Activated naive CD8-positive, alpha-beta T cell treated with anti-CD3 and anti-CD28 coated beads for 36 hours (primary cell): ENCODE measurements around the gene RPS15A. TPM values are rescaled to one million over a fixed set of nuclear protein-coding genes. Genes with fewer than 3 reads are reported as not detected.
"Not testable (repeated sequence)": the region's sequence is repeated elsewhere in the genome, so short reads cannot be mapped to it uniquely, and the experiment has no call there.

ENCODE experiments used
- DNase-seq: peaks from one replicate; pipeline ENCODE4 v3.0.0; 2021
- H3K27ac Mint-ChIP-seq: one replicate; pipeline ENCODE4 v1.8.0; 2022; ENCODE audit warnings: mild to moderate bottlenecking, moderate library complexity, mixed read lengths
- H3K27me3 Mint-ChIP-seq: one replicate; pipeline ENCODE4 v1.8.0; 2022; ENCODE audit warnings: mild to moderate bottlenecking, mixed read lengths
- H3K36me3 Mint-ChIP-seq: one replicate; pipeline ENCODE4 v1.8.0; 2021; ENCODE audit warnings: mild to moderate bottlenecking, mixed read lengths
- H3K4me1 Mint-ChIP-seq: one replicate; pipeline ENCODE4 v1.8.0; 2021; ENCODE audit warnings: mixed read lengths
- H3K4me3 Mint-ChIP-seq: one replicate; pipeline ENCODE4 v1.8.0; 2022; ENCODE audit warnings: mild to moderate bottlenecking, moderate library complexity, mixed read lengths
- H3K9me3 Mint-ChIP-seq: one replicate; pipeline ENCODE4 v1.8.0; 2022; ENCODE audit warnings: mixed read lengths
- total RNA-seq, 2 experiments: library from RNA; stranded (reverse); gene quantifications; one replicate each; pipeline ENCODE4 v1.2.3, GENCODE V29; 2021

RPS15A gene
- total RNA-seq, 2 experiments from 2014 or later = 1,879 to 1,890 TPM

DNA sequence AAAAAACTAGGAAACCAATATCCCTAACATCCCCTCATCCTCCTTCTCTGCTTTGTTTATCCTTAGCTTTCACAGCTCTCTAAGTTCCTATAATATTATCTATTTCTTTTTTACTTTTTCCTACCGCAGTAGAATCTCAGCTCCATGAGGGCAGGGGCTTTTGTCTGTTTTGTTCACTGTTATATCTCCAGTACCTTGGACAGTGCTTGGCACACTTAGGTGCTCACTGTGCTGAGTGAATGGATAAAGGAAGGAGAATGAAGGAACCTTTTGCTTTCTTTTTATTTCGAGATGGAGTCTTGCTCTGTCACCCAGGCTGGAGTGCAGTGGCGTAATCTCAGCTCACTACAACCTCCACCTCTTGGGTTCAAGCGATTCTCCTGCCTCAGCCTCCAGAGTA, 51.4 kb downstream of the RPS15A start:
- H3K27me3 Mint-ChIP-seq, H3K4me1 Mint-ChIP-seq, H3K36me3 Mint-ChIP-seq, DNase-seq, H3K9me3 Mint-ChIP-seq, H3K4me3 Mint-ChIP-seq, H3K27ac Mint-ChIP-seq: not testable (repeated sequence)

DNA sequence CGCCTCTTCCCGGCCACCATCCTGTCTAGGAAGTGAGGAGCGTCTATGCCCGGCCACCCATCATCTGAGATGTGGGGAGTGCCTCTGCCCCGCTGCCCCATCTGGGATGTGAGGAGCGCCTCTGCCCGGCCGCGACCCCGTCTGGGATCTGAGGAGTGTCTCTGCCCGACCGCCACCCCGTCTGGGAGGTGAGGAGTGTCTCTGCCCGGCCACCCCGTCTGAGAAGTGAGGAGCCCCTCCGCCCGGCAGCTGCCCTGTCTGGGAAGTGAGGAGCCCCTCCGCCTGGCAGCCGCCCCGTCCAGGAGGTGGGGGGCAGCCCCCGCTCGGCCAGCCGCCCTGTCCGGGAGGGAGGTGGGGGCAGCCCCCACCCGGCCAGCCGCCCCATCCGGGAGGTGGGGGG, 55.9 kb downstream of the RPS15A start:
- H3K27ac Mint-ChIP-seq, H3K36me3 Mint-ChIP-seq, H3K4me3 Mint-ChIP-seq, H3K27me3 Mint-ChIP-seq, H3K4me1 Mint-ChIP-seq, DNase-seq, H3K9me3 Mint-ChIP-seq: not testable (repeated sequence)

Other genes with a start within 250 kb of the RPS15A start
- gene NOMO2, start 228.2 kb downstream of the RPS15A start, total RNA-seq = 10 to 100 TPM; 59.2 to 68.4 TPM
- gene ARL6IP1, start 11.2 kb upstream of the RPS15A start, total RNA-seq = 100 to 1,000 TPM; 102 to 105 TPM
- gene SMG1, start 136.1 kb upstream of the RPS15A start, total RNA-seq = 10 to 100 TPM; 78.9 to 91.3 TPM
- not detected for gene TMC7, start 193.6 kb upstream of the RPS15A start, total RNA-seq